HCT116 (cell line): ENCODE measurements around the gene HPCAL4. TPM values are rescaled to one million over a fixed set of nuclear protein-coding genes. Genes with fewer than 3 reads are reported as not detected.

Experiments
- ATAC-seq: fragments of 200-7000 bp; cut with Tn5 transposase; 2 replicates; pipeline ENCODE4 v1.9.1; 2020; ENCODE audit warnings: mild to moderate bottlenecking, moderate library complexity
- BruUV-seq: library from RNA; stranded (reverse); fragments of 400-500 nt; replicated peaks from 2 replicates; lab custom pipeline; 2021; lab: Mats Ljungman, UMichigan
- CTCF ChIA-PET: fragments of 300-600 bp; sonication (Branson Sonifier 250); formaldehyde crosslinking; loops from one replicate; lab custom pipeline; 2021; ENCODE audit warnings: antibody characterized with exemption; lab: Charles Lee
- POLR2A ChIA-PET: fragments of 300-600, 350-600 bp; sonication (Branson Sonifier 250); formaldehyde crosslinking; loops from one replicate; lab custom pipeline; 2021; ENCODE audit warnings: antibody characterized with exemption; lab: Charles Lee
- RAD21 ChIA-PET, 2 experiments: fragments of 300-600 bp; sonication (Branson Sonifier 250); formaldehyde crosslinking; loops; one replicate each; lab custom pipeline; 2023; ENCODE audit warnings: low total read pairs in 2 of 2; ENCODE audit not compliant: uncharacterized antibody in 2 of 2, unreplicated experiment in 2 of 2, low non-redundant PET in 1 of 2; lab: Charles Lee
- DNase-seq: peaks from one replicate; pipeline ENCODE4 v3.0.0-alpha.2; 2010; ENCODE audit warnings: low read depth, low spot score
- H2AFZ ChIP-seq: fragments of 200-600 bp; shearing (Covaris generic), sonication (generic); 2 replicates; pipeline ENCODE4 v1.6.1; 2017; ENCODE audit warnings: low read depth, mixed run types, mixed read lengths, antibody characterized with exemption, low read length; ENCODE audit not compliant: poor library complexity, severe bottlenecking
- H3K27ac ChIP-seq: 2 replicates; pipeline ENCODE4 v1.5.1; 2012; ENCODE audit warnings: low read depth, low read length
- H3K27me3 ChIP-seq: fragments of 200-600 bp; sonication (generic); 2 replicates; pipeline ENCODE4 v1.6.1; 2016; ENCODE audit warnings: mixed run types, low read length, mixed read lengths; ENCODE audit not compliant: insufficient read depth
- H3K36me3 ChIP-seq, 2 experiments: fragments of 200-500 bp in 1 of 2; fragments of 200-600 bp in 1 of 2; sonication (Bioruptor generic) in 1 of 2; sonication (generic) in 1 of 2; 2 replicates each; pipeline versions ENCODE4 v1.5.1 to v1.6.1; 2014 to 2016; ENCODE audit warnings: low read length in 2 of 2, inconsistent platforms in 1 of 2, mixed read lengths in 1 of 2, mixed run types in 1 of 2; ENCODE audit not compliant: insufficient read depth in 2 of 2, control insufficient read depth in 1 of 2
- H3K4me1 ChIP-seq, 2 experiments: fragments of 200-600 bp in 1 of 2; sonication (generic) in 1 of 2; 2 replicates each; pipeline versions ENCODE4 v1.5.1 to v1.6.1; 2012 to 2017; ENCODE audit warnings: low read length in 2 of 2, inconsistent platforms in 1 of 2, mild to moderate bottlenecking in 1 of 2, mixed read lengths in 1 of 2, mixed run types in 1 of 2, moderate library complexity in 1 of 2; ENCODE audit not compliant: insufficient read depth in 2 of 2, control insufficient read depth in 1 of 2
- H3K4me2 ChIP-seq: fragments of 200-600 bp; sonication (generic); 2 replicates; pipeline ENCODE4 v1.6.1; 2017; ENCODE audit warnings: mixed run types, low read length, mixed read lengths
- H3K4me3 ChIP-seq, 2 experiments: fragments of 200-600 bp in 1 of 2; sonication (generic) in 1 of 2; replicated peaks in 1 of 2; 2 replicates each; pipeline ENCODE4 v1.5.1; 2011 to 2016; ENCODE audit warnings: low read length in 2 of 2, control low read depth in 1 of 2, low read depth in 1 of 2, mild to moderate bottlenecking in 1 of 2, mixed read lengths in 1 of 2, mixed run types in 1 of 2
- H3K79me2 ChIP-seq: fragments of 200-600 bp; sonication (generic); 2 replicates; pipeline ENCODE4 v1.6.1; 2017; ENCODE audit warnings: mild to moderate bottlenecking, mixed run types, low read length, moderate library complexity, mixed read lengths; ENCODE audit not compliant: insufficient read depth
- H3K9ac ChIP-seq: fragments of 200-600 bp; sonication (generic); 2 replicates; pipeline ENCODE4 v1.6.1; 2016; ENCODE audit warnings: low read length, mixed read lengths
- H3K9me2 ChIP-seq: fragments of 200-600 bp; sonication (generic), shearing (Covaris generic); 2 replicates; pipeline ENCODE4 v1.6.1; 2017; ENCODE audit warnings: mixed run types, mild to moderate bottlenecking, moderate library complexity; ENCODE audit not compliant: insufficient read depth
- H3K9me3 ChIP-seq, 2 experiments: fragments of 200-500 bp in 1 of 2; fragments of 200-600 bp in 1 of 2; sonication (Bioruptor generic) in 1 of 2; sonication (generic) in 1 of 2; 2 replicates each; pipeline ENCODE4 v1.6.1; 2014 to 2017; ENCODE audit warnings: low read length in 2 of 2, mixed read lengths in 2 of 2, inconsistent platforms in 1 of 2, low read depth in 1 of 2, mild to moderate bottlenecking in 1 of 2, mixed run types in 1 of 2, moderate library complexity in 1 of 2; ENCODE audit not compliant: control insufficient read depth in 1 of 2, insufficient read depth in 1 of 2
- H4K20me1 ChIP-seq: fragments of 200-600 bp; sonication (generic), shearing (Covaris generic); 2 replicates; pipeline ENCODE4 v1.6.1; 2017; ENCODE audit warnings: mixed run types, mild to moderate bottlenecking, moderate library complexity; ENCODE audit not compliant: insufficient read depth
- CBX3 ChIP-seq: IDR thresholded peaks from 2 replicates; pipeline ENCODE4 v1.6.1; 2012; ENCODE audit warnings: low read depth
- CEBPB ChIP-seq: IDR thresholded peaks from 2 replicates; pipeline ENCODE4 v1.6.1; 2012; ENCODE audit warnings: low read depth
- CTCF ChIP-seq, 3 experiments: fragments of 200-600 bp in 1 of 3; sonication (generic) in 1 of 3; IDR thresholded peaks in 2 of 3; conservative IDR thresholded peaks in 1 of 3; 2 replicates each; pipeline ENCODE4 v1.5.1; 2012 to 2017; ENCODE audit warnings: low read depth in 2 of 3, low read length in 2 of 3, antibody characterized with exemption in 1 of 3, borderline replicate concordance in 1 of 3, control low read depth in 1 of 3, mild to moderate bottlenecking in 1 of 3, mixed read lengths in 1 of 3, mixed run types in 1 of 3, moderate library complexity in 1 of 3; ENCODE audit not compliant: insufficient read depth in 1 of 3
- EGR1 ChIP-seq: IDR thresholded peaks from 2 replicates; pipeline ENCODE4 v1.6.1; 2012; ENCODE audit warnings: low read depth
- MAX ChIP-seq: IDR thresholded peaks from 2 replicates; pipeline ENCODE4 v1.6.1; 2012
- POLR2AphosphoS5 ChIP-seq: IDR thresholded peaks from 2 replicates; pipeline ENCODE4 v1.6.1; 2011; ENCODE audit warnings: mild to moderate bottlenecking, low read depth, low read length, moderate library complexity
- REST ChIP-seq: IDR thresholded peaks from 2 replicates; pipeline ENCODE4 v1.6.1; 2012; ENCODE audit warnings: low read depth
- YY1 ChIP-seq: IDR thresholded peaks from 2 replicates; pipeline ENCODE4 v1.6.1; 2011; ENCODE audit warnings: low read length, low read depth, moderate library complexity, mild to moderate bottlenecking; ENCODE audit not compliant: insufficient replicate concordance; ENCODE audit errors: extremely low read depth
- ZBTB33 ChIP-seq: IDR thresholded peaks from 2 replicates; pipeline ENCODE4 v1.6.1; 2011; ENCODE audit warnings: mild to moderate bottlenecking, low read length, moderate library complexity; ENCODE audit not compliant: insufficient replicate concordance; ENCODE audit errors: extremely low read depth
- ZFX ChIP-seq: fragments of 450-650 bp; IDR thresholded peaks from 2 replicates; pipeline ENCODE4 v1.6.1; 2017
- ZNF274 ChIP-seq: fragments of 200-500 bp; sonication (Bioruptor generic); IDR thresholded peaks from 2 replicates; pipeline ENCODE4 v1.6.1; 2014; ENCODE audit warnings: mild to moderate bottlenecking, low read depth, low read length, inconsistent platforms
- intact Hi-C: fragments of 100-400 bp; cut with micrococcal nuclease; formaldehyde crosslinking; loops from 2 replicates; pipeline ENCODE4 v1.10.0; 2022
- total RNA-seq: library from RNA; stranded (reverse); gene quantifications from one replicate; pipeline ENCODE4 v1.2.1, GENCODE V29; 2021; ENCODE audit not compliant: unreplicated experiment

The HPCAL4 gene
- total RNA-seq, 1 experiment from 2014 or later = 5.2 TPM

DNA sequence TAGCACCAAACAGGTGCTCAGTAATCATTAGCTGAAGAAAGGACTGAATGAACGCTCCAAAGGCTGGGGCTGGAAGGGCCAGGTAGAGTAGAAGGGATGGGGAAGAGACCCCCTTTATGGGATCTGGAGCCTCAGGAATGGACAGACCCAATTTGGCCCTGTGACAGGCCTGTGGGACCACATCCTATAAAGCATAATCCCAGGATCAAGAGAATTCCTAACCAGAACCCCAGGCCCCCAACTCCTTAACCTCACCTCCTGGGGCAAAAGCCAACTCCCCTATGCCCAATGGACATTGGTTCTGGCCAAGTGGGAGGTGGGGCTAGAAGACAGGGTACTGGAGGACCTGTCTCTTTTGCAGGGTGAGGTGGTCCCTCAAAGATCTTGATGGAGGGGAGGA is 9.2 kb downstream of the HPCAL4 start (continued):
- TF ChIP-seq REST = no peak

DNA sequence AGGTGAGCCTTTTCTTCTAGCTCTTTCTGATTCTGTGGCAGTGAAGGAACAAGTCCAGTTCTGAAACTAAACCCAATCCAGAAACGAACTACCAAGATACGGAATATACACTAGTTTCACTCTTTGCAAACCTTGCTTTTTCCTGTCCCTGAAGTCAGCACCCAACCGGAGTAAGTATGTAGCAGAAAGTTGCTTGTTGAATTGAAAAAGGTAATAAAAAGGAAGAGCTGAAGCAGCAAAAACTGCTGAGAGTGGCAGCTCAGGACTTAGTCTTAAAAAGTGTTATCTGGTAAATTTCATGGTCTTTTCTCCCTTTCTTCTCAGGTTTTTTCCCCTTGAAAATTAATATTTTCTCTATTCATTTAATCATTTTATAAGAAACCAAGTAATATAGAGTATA is 9.9 kb downstream of the HPCAL4 start:
- H3K36me3 ChIP-seq = no peaks in the 10 kb centered on the region
- no peaks in the 10 kb centered on the region for H3K9me3 ChIP-seq
- no peak overlapping the region for H3K9ac ChIP-seq
- RAD21 ChIA-PET = no interaction called here
- TF ChIP-seq EGR1 = no peak
- TF ChIP-seq POLR2AphosphoS5 = no peak
- TF ChIP-seq ZFX = no peak
- no peak for TF ChIP-seq CTCF (IDR thresholded peaks at IDR 0.05 in 2 of 3, conservative IDR thresholded peaks at IDR 0.05 in 1 of 3; ENCODE audit: borderline replicate concordance in 1 of 3, insufficient read depth in 1 of 3, low read depth in 2 of 3, low read length in 2 of 3)
- no peak for TF ChIP-seq YY1
- TF ChIP-seq CEBPB = no peak
- no peak for TF ChIP-seq MAX
- TF ChIP-seq CBX3 = no peak
- TF ChIP-seq ZBTB33 = no peak
- no peak for TF ChIP-seq ZNF274
- no peak overlapping the region for H2AFZ ChIP-seq
- POLR2A ChIA-PET = interaction anchor here (1.0 to 1.3 kb wide), 2 partner anchors 10 to 12 kb away, joined by 3 read pairs; partner anchors contain the start of gene HPCAL4
- peaks cover 0 to 9% of the 10 kb centered on the region in 2 experiments; a peak in 1 of 4 replicates for H3K4me1 ChIP-seq
- no peak overlapping the region for H3K4me2 ChIP-seq
- no peaks in the 10 kb centered on the region for H3K27me3 ChIP-seq
- H3K27ac ChIP-seq = no peak overlapping the region
- intact Hi-C loops = no loop called here
- H3K9me2 ChIP-seq = no peaks in the 10 kb centered on the region
- no TSS peak for BruUV-seq
- no peak for ATAC-seq
- H3K79me2 ChIP-seq = no peaks in the 10 kb centered on the region
- H4K20me1 ChIP-seq = no peaks in the 10 kb centered on the region
- no peak for DNase-seq
- CTCF ChIA-PET = no interaction called here
- H3K4me3 ChIP-seq = no peak overlapping the region
